ENCODE results near the gene AGO3.

DNA sequence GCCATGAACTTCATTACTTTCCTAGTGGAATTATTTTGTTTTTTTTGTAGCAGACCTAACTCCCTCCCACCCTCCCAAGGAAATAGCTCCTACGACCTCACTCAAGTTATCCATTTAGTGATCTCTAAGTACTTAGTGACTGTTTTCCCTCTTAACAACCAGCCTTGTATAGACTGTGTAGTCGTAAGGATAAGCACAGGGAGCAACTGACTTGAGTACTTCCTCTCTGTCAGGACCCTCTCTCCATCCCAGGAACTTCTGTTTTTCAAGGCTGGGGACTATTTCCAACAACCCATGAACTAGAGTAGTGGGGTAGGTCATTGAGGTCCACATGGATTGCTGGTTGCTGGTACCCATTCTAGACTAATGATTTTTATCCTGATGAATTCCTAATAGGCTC lies 46.0 kb upstream of the AGO3 start:
- no peak for TF ChIP-seq EZH2phosphoT487 (IDR thresholded peaks at IDR 0.05; ENCODE audit: borderline replicate concordance, low read depth, low read length)
- no peak for TF ChIP-seq CTCF (conservative IDR thresholded peaks at IDR 0.05; ENCODE audit: low read length)
